AG10803 (cell line): ENCODE data around the gene GTF3C4.

Source experiments
- DNase-seq: peaks from one replicate; pipeline ENCODE4 v3.0.0; 2010; ENCODE audit warnings: low read depth
- H3K4me3 ChIP-seq: 2 replicates; pipeline ENCODE4 v1.5.1; 2011; ENCODE audit warnings: mild to moderate bottlenecking, low read length, control low read depth
- CTCF ChIP-seq: conservative IDR thresholded peaks from 2 replicates; pipeline ENCODE4 v1.5.1; 2011; ENCODE audit warnings: mild to moderate bottlenecking, low read length, control low read depth, inconsistent platforms

GTF3C4 gene

GRCh38 chr9:132672413-132672690, 2.1 kb downstream of the GTF3C4 start:
- no peak for DNase-seq
- peak overlapping the region; percentile 20 for H3K4me3 ChIP-seq

GRCh38 chr9:132673355-132673754, 3.1 kb downstream of the GTF3C4 start:
- TF ChIP-seq CTCF: peak; percentile 47
- peak; percentile 52 for DNase-seq

More at GRCh38 chr9:132672413-132672690, 2.1 kb downstream of the GTF3C4 start:
- TF ChIP-seq CTCF: 0 out of 2 replicates have a peak, but pooled peaks have one; percentile 12

GRCh38 chr9:132674485-132674884, 4.2 kb downstream of the GTF3C4 start:
- no peak overlapping the region for H3K4me3 ChIP-seq
- DNase-seq: no peak
- TF ChIP-seq CTCF: no peak

More at GRCh38 chr9:132673355-132673754, 3.1 kb downstream of the GTF3C4 start:
- no peak overlapping the region; the same call in 1 of the 2 replicates for H3K4me3 ChIP-seq

DNA sequence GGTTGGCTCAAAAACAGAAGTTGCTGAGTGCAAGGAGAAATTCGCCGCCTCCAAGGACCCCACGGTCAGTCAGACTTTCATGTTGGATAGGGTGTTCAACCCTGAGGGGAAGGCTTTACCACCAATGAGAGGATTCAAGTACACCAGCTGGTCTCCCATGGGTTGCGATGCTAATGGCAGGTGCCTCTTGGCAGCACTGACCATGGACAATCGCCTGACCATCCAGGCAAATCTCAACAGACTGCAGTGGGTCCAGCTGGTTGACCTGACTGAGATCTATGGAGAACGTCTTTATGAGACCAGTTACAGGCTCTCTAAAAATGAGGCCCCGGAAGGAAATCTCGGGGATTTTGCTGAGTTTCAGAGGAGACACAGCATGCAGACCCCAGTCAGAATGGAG, 7.7 kb downstream of the GTF3C4 start:
- no peak for DNase-seq
- no peak overlapping the region for H3K4me3 ChIP-seq
- TF ChIP-seq CTCF: no peak

- no peak for DNase-seq
- no peak for TF ChIP-seq CTCF
- H3K4me3 ChIP-seq: no peak overlapping the region
Observed at GRCh38 chr9:132679946-132680625, 9.8 kb downstream of the GTF3C4 start.

GRCh38 chr9:132681561-132681960, 11.3 kb downstream of the GTF3C4 start:
- H3K4me3 ChIP-seq: no peak overlapping the region
- no peak for TF ChIP-seq CTCF
- no peak for DNase-seq

- H3K4me3 ChIP-seq: no peak overlapping the region
- no peak for DNase-seq
- no peak for TF ChIP-seq CTCF
Observed at GRCh38 chr9:132683873-132684272, 13.6 kb downstream of the GTF3C4 start.
